Right renal cortex interstitium (tissue), 3 donors: ENCODE data around the gene SMC1B. TPM values are rescaled to one million over a fixed set of nuclear protein-coding genes. Genes with fewer than 3 reads are reported as not detected.
"Not testable (repeated sequence)": the region's sequence is repeated elsewhere in the genome, so short reads cannot be mapped to it uniquely, and the experiment has no call there.

Experiments used
- DNase-seq, 3 donors: peaks; one replicate each; pipeline ENCODE4 v3.0.0-alpha.2; 2013; ENCODE audit warnings: low read depth in 3 of 3, low spot score in 2 of 3
- polyA plus RNA-seq, 3 donors: library from polyadenylated mRNA; unstranded; fragments of 120-200 nt; gene quantifications; one replicate each; pipeline ENCODE4 v1.2.1, GENCODE V29; 2013; ENCODE audit not compliant: insufficient read length in 3 of 3

Gene SMC1B
- polyA plus RNA-seq, 3 donors: 0.11 to 0.42 (median 0.25) TPM

DNA sequence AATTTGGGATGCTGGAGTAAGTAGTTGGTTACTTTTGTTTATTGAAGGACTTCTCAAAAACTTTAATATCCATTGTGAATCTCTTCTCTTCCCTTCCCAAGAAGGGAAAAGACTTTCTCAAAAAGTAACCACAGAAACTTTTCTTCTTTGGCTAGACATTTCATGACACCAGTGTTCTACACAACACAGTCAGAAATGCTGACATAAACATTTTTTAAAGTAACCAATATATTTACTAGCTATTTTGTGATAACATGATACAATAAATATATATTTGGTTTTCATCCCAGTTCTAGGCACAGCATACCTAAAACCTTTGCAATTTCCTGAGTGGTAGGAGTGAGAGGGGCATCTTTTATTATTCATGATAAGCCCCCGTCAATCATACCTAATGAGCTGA, 55.9 kb downstream of the SMC1B start:
- no peak for DNase-seq

DNA sequence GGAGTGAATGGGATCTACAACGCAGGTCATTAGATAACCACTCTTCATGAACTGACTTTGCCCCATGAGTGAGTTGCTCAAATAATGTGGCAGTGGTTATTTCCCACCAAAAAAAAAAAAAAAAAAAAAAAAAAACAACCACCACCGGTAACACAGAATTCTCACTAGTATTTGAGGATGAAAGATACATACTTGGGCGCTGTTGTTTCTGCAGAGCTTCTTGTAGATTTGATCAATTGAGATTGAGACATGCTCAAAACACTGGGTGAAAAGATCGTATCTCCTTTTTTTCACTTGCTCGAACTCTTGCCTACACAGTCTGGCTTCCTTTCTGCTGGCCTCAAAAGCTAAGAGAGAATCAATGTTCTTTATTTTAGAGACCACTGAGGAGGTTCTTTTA, 59.6 kb downstream of the SMC1B start:
- DNase-seq: no peak

DNA sequence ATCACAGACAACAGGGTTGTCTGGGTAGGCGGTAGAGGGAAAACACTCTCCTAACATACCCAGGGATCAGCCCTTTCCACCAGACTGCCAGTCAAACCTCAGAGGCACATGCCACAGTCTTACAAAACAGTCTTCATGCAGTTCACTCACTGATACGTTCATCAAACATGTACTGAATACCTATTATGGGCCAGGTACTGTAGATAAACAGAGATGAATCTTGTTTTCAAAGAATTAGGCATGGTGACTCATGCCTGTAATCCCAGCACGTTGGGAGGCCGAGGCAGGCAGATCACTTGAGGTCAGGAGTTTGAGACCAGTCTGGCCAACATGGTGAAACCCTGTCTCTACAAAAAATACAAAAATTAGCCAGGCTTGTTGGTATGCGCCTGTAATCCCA, 60.6 kb downstream of the SMC1B start:
- DNase-seq: not testable (repeated sequence)

DNA sequence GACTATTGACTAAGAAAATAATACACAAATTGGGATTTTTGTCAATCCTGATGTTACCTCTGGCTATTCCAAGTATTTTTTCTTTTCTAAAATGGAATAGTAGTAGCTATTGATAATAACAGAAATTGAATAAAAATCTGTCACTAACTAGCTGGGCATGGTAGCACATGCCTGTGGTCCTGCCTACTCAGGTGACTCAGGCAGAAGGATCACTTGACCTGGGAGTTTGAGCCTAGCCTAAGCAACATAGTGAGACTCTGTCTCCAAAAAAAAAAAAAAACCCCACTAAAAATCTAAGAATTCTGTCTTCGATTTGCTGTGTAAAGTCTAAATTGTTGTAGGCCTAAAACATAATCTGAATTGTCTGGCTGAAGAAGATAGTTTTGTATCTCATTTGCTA, 61.4 kb downstream of the SMC1B start:
- DNase-seq: no peak

DNA sequence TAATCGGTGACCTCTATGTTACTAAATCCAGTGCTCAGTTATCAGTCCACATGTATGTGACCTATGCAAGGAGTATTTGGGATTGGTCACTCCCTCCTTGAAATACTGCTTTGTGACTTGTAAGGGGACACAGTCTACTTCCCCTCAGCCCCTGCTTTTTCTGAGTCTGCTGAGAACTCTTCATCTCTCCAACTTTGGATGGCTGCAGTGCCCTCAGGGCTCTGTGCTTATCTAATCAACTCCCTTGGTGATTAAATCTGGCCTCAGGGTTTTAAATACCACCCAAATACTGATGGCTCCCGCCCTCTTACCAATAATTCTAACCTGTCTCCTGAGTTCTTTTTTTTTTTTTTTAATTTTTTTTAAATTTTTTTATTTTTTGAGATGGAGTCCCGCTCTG, 63.5 kb downstream of the SMC1B start:
- DNase-seq: no peak

DNA sequence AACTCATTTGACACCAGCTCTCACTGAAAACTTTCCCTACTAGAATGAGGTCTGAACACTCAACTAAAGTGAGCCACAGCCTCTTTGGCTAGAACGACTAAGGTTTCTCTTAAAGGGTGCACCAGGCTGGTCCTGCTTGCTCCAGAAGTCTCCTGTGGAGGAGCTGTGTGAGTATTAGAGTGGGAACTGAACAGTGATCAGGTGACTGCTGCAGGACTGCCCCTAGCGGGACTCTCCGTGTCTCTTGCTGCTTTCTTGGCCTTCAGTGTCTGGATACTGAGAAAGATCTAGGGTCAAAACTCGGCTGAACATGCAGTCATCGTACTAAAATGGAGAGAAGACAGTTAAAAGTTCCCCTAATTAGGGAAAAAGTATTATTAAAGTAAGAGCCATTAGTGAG, 69.1 kb downstream of the SMC1B start:
- no peak for DNase-seq

DNA sequence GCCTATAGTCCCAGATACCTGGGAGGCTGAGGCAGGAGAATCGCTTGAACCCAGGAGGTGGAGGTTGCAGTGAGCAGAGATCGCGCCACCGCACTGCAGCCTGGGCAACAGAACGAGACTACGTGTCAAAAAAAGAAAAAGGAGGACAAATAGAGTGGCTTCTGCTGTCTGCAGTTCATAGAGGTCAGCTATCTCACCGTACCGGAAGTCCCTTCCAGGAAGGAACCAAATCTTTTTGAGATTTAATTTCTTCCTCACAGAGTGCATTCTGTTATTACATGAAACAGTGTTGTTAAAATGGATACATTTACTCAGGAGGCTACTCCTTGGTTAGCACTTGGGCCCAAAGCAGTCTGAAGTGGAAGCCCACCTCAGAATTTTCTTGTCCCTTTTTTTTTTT, 70.3 kb downstream of the SMC1B start:
- DNase-seq: no peak

DNA sequence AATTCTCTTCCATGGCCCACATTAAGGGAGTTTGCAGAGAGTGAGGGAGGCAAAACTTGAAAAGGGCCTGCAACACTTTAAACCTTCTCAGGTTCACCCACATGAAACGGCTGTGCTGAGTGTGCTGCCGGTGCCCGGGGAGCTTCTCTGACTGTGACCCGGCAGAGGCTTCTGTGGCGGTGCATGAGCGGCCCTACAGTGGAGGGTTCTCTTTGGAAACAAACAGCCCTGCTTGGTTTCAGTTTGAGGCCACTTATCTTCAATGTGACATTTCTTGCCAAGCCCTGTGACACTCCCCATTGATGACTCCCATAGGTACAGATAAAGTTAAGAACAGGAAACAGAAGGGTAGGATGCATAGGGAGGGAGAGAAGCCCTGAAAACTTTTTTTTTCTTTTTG, 71.9 kb downstream of the SMC1B start:
- DNase-seq: no peak

DNA sequence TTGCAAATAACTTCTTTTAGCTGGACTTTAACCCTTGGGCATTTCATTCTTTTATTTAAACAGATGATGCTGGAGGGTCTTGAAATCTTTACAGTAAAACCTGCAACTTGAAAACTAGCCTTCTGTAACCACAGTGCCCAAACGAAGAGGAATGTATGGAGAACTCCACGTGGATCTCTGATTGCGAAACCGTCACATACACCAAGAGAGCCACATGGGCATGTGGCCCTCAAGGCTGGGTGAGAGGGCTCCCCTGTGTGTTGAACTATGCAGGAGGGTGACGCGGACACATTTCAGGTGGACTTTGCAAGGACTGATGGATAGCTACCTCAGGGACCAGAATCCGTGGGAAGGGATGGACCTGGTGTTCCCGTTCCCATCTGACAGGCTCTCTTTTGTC, 73.1 kb downstream of the SMC1B start:
- DNase-seq: no peak

DNA sequence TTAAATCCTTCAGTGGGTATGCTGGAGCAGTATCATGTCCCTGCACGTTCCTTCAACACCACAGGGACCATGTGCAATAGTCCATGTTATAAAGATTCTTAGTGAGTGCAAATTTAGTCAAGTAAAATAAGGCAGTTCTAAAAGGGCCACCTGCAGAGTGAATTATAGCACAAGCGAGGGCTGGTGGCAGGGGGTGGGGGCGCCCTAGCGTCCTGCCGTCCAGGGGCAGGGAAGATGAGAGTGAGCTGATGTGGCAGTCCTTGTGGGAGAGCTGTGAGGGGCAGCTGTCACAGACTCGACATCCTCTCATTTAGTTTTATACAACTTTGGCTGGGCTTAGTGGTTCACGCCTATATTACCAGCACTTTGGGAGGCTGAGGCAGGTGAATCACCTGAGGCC, 74.6 kb downstream of the SMC1B start:
- DNase-seq: no peak

DNA sequence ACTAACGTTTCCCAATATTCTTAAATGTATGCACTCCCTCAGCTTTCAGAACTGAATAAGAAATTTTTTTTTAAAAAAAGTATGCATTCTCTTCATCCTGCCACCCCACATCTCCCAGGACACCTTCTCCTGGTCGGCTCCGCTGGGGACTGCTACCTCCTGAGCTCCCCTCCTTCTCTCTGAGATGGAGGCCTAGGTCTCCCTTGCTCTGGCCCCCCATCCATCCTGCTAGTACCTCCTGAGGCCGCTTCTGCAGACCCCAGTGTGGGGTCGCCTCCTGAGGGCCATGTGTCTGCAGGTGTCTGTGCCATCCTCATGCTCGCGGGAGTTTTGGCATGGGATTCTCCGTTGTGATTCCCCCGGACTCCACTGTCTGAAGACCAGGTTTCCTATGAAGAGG, 75.9 kb downstream of the SMC1B start:
- no peak for DNase-seq

DNA sequence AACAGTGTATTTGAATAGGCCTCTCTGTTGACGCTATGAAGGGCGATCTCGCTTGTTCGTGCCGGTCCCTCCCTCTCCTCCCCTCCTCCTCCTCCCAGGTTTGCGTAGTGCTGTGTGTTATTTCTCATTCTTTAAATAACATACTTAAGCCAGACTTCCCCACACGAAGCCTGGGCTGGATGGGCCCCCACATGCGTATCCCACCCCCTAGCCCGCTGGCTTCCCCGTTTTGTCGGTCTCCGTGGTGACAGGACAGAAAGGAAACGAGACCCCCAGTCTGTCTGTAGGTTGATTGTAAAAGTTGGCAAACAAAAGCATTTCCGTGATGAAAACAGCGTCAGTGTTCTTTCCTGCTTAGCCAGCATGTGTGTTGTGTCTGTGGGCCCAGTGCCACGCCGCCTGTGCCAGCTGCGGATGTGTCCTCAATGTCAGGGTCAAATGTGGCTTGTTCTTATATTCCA, 76.4 kb downstream of the SMC1B start:
- DNase-seq: no peak

DNA sequence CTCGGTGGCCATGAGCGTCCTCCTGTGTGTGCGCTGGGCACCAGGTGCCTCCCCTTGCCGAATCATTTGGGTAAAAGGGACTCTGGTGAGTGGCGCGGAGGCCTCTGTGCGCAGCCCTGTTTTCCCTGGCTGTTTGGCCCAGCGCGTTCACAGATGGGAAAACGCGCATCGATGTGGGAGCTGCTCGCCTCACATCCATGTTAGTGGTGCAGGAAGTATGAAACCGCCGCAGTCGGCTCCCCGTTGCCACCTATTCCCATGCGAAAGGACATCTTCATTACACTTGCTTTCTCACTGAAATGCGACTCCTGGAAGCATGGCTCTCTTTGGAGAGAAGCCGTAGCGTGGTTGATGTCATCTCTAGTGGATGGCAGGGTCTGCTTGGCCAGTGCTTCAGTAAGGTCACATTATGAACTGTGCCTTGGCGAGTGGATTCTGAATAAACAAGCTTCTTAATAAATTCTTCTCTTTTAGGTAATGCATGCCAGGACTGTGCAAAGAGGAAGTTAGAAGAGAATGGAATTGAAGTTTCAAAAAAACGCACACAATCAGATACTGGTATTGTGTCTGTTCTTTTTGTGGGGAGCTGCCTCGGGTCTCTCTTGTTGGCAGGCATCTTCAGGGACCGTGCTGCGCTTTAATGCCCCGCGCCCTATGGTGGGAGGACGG, 77.4 kb downstream of the SMC1B start:
- no peak for DNase-seq

DNA sequence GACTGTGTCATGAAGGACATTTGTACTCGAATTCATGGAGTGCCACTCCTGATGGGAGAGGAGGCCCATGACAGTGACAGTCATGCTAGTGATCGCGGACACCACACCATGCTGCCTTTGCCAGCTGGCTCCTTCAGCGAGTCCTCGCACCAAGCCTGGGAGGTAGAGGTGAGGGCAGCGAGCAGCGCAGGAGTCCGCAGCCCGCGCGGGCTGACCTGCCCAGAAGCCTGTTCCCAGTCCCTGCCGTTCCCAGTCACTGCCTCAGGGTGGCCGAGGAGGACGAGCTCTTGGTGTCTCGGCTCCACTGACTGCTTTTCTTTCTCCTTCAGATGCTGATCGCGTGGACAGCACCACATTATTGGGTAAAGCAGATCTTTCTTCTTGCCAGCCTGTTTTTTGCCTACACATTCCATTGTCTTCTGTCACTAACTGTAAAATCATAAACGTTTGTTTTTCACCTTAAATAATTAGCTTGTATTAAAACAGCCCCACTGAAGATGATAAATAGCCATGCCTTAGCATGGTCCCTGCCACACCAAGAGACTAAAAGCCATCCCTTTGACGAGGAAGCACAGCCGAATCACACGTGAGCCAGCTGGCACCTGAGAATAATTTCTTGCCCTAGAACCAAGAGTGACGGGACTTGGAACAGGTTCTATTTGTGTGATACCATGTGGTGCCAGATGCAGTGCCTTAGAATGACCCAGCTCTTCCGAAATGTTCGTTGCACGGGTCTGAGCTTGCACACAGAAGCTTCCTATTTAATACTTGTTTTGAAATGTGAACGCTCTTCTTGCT, 78.2 kb downstream of the SMC1B start:
- DNase-seq: no peak

DNA sequence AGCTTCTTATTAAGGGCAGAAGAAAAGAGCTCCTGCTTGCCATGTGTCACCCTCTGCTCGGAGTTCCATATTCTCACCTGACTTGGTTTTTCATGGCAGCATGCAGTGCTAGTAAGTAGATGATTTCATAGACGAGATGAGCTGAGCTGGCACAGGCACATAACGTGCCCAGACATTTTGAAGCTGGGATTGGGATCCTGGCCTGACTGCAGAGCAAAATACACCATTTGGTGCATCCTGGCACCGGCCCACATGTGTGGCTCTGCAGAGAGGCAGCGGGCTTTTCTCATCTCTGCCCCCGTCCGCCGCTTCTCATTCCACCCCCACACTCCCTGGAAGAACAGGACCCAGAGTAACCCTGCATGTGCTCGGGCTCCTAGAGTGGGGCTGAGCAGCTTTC, 78.9 kb downstream of the SMC1B start:
- no peak for DNase-seq

DNA sequence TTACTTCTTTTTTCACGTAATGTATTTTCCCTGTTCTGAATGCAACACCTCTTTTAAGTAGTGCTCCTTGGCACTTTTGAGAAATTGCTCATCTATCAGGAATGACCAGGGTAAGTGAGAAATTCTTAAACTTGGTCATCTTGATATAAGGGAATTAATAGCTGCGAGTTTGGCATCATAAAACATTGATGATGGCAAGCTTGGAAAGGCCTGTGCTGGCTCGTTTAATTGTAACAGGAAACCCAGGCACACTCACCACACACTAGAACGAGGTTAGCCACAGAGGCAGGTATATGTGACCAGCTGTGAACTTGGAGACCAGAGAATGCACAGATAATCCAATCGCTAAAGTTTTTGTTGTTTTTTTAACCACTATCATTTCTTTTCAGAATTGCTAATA, 79.3 kb downstream of the SMC1B start:
- no peak for DNase-seq

DNA sequence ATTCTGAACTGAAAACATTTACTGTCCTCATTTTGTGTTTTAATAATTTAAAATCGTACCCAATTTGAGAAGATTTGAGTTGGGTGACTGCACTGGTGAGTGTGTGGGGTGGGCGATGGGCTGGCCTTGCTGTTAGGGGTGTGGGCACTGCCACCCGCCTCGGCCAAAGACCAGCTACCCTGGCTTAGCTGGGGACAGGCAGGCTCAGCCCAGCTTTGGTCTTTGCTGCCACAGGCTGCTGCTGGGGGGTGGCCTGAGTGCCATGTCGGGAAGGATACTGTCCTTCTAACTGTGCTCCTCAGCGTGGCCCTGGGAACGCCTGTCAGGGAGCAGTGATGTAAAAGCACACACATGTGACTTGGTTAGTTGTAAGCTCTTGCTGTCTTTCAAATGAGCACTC, 81.4 kb downstream of the SMC1B start:
- no peak for DNase-seq

DNA sequence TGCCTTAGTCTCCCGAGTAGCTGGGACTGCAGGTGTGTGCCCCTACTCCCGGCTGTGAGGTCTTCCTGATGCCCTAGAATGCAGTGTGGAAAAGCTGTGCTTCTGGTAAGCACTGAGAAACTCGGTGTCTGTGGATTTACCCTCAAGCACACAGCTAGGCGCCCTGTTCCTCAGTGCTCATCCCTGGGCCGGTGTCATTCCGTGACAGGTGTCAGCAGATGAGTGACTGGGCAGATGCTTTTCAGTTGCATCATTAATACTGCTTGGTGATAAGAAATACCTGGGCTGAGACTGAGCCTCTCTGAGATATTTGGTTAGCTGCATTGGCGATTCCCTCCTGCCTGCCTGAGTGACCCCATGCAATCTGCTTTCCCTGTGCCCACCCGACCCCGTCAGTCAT, 81.9 kb downstream of the SMC1B start:
- DNase-seq: no peak

DNA sequence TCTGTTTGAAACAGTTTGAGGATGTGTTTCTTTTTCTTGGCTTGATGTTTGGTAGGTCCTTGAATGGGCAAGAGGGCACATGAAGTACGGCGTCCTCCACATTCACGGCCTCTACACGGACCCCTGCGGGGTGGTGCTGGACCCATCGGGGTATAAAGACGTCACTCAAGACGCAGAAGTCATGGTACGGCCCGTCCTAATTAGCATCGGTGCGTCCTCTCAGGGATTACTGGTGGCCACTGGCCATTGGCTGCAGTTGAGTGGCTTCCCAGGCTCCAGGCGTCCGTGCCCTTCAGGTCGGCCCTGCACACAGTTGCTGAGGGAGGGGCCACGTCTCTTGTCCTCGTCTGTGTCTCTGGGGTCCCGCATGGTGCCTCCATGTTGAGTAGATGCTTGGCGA, 82.9 kb downstream of the SMC1B start:
- no peak for DNase-seq

DNA sequence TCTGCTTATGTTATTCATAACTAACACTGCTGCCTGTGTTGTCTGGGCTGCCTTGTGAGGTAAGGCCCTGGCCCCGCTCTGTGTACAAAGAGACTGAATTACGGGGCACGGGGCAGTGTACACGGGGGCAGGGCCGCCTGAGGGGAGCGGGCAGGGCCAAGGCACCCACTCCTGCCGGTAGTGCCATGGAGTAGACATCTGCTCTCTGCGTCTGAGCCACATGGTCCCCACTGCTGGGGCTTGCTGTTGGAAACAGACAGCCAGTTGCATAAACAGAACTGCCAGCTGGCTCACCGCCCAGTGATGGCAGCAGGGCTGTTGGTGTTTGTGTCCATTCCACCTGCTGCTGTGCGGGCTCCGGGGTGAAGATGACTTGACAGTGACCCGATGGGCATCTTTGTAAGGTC, 83.9 kb downstream of the SMC1B start:
- DNase-seq: no peak

DNA sequence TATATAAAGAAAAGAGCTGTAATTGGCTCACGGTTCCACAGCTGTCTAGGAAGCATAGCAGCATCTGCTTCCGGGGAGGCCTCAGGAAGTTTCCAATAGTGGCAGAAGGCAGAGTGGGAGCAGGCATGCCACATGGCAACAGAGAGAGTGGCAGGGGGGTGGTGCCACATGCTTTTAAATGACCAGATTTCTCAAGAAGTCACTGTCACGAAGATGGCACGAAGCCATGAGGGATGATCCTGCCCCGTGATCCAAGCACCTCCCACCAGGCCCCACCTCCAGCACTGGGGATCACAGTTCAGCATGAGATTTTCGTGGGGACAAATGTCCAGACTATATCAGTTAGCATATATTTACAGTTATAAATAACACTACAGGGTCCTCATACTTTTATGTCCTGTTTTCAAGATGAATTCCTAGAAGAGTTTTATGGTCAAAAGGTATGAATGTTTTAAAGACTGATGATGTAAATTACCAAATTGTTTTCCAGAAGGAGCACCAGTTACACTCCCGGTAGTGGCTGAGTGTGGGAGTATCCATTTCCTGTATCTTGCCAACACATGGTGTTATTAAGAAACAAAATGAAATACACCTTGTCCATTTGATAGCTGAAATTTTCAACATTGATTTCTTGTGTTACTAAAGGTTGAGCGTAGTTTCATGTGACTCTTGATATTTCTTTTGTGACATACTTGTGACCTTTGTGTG, 84.4 kb downstream of the SMC1B start:
- no peak for DNase-seq

DNA sequence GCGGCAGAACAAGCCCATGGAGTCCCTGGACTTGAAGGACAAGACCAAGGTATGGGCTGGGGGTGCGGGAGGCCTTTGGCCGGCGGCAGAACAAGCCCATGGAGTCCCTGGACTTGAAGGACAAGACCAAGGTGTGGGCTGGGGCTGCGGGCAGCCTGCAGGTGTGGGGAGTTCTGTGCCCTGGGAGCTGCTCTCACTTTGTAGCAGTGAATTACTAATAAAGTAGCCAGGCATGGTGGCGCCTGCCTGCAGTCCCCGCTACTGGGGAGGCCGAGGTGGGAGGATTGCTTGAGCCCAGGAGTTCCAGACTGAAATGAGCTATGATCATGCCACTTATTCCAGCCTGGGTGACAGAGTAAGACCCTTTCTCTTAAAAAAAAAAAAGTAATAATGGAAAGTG, 85.1 kb downstream of the SMC1B start:
- not testable (repeated sequence) for DNase-seq
